GM19025 (cell line): ENCODE results near the gene SLC25A19.
A peak's percentile ranks its signal among the peaks of the same experiment; 100 is the strongest.
"Not testable (repeated sequence)": the region's sequence is repeated elsewhere in the genome, so short reads cannot be mapped to it uniquely, and the experiment has no call there.

ENCODE experiments used
- ATAC-seq: cut with Tn5 transposase; IDR thresholded peaks from one replicate; pipeline ENCODE4 v1.9.1; 2021; ENCODE audit warnings: mild to moderate bottlenecking, low read depth, moderate library complexity; ENCODE audit not compliant: unreplicated experiment

The SLC25A19 gene

DNA sequence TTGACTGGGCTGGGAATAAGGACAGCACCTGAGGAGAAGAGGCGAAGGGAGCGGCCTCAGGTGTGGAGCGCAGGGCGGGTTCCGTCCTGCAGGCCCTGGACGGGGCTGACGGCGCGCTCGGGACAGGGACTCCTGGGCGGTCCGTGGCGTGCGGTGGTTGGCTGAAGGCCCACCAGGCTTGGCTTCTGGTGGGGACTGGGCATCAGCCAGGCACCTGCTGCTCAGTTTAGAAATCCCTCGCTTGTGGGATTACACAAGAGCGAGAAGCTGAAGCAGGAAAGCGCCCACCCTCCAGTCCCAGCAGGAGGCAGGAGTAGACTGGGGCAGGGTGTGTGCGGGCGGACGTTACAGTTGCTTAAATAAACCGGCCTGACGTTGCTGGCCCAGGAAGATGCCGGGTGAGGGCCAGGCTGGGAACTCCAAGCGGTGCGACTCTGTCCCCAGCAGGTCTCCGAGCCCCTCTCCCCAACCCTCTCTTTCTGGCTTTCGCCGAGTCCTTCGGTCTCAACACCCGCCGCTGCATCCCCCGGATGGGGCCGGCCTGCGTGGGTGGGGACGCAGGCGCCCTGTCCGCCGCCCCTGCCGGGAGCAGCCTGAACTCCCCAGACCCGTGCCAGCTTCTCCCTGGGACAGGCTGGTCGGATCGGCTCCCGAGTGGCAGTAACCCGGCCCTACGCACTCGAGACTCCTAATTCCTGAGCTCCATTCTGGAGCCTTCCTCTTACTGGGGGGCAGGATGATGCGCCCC lies 18.8 kb downstream of the SLC25A19 start:
- peak; percentile 36 for ATAC-seq

DNA sequence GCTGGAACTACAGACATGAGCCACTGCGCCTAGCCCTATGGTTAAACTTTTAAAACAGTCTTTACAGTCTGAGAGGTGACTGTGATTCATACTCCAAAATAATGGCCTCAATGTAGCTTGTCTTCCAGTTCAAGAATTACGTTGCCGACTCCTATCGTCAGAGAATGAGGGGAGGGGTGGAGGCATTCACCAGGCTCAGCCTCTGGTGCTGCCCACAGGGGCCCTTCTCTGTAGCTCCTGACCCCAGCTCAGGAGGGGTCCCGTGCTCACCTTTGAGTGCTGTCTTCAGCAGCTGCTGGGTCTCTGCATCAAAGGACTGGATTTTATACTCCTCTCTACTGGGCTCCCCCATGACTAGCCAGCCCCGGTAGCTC lies 19.4 kb downstream of the SLC25A19 start:
- no peak for ATAC-seq

DNA sequence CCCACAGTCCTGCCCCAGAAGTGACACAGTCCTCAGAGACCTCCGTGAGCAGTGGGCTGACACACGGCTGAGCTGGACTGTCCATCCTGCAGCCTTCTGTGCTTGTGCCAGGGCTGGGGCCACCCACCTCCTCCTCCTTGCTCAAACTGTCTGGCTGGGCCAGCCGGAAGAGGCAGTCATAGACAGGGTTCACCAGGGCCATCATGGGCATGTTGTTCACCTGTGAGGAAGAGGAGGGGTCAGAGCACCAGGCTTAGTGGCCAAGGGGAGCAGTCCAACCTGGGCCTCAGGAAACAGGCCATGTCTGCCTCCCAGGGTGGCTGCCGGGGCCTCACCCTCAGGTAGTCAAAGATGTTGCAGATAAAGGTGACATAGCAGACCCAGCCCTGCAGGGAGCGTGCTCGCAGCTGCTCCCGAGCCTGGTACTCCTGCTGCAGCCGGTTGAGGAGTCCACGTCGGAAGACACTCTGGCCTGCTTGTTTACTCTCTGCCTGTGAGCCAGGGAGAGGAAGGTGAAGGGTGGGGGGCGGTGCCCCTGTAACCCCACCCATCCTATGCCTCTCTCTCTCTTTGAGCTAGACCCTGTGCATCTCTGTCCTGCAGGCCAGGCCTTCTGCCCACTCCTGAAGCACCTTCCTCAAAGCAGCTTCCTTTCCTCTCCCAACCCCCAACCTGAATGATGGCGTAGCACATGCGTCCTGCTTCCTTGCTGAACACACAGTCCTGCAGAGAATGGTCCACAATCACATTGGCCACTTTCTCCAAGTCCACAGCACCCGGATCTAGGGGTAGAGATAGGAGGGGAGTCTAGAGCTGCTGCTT lies 21.6 kb downstream of the SLC25A19 start:
- no peak for ATAC-seq

DNA sequence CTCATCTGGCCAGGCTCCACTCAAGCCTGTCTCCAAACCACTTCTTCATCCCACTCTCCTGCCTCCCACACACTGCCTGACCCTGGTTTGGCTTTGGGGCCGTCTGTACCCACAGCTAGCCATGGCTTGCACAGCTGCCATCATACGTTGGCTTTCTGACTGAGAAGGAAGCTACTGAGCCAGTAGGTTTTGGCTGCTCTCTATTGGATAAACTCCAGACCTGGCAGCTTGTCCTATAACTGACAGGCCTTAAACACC lies 22.2 kb downstream of the SLC25A19 start:
- ATAC-seq, result no peak

DNA sequence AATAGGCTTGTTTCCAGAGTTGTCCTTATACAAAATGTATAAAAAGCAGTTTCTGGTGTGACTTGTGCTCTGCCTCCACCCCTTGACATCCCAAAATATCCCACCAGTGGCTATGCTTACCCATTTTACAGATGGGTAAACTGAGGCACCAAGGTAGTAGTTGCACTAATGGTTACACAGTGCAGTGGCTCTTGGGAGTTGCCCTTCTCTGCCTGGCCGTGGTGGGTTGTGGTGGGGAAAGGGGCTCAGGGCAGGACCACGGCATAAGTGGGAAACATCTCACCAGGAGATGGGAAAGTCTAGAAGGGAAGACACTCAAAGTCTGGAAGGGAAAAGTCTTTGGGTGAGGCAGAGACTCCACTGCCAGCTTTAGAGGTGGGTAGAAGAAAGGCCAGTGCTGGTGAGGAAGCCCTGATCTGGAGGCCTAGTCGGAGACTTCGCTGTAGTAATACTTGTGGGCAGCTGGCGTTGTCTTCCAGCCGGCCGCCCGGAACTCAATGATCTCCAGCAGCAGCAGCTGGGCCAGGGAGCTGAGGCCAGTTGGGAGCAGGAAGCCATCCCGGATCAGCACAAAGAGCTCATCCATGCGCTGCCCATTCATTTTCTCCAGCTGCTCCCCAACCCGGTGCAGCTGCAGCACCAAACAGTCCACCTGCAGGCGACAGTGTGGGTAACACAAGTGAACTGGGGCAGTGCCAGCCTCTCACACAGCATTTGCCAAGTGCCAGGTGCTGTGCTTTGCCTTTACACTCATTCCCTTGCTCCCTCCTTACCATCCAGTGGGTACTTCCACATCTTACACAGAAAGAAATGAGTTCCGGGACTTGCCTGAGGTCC lies 22.7 kb downstream of the SLC25A19 start:
- ATAC-seq, result no peak

DNA sequence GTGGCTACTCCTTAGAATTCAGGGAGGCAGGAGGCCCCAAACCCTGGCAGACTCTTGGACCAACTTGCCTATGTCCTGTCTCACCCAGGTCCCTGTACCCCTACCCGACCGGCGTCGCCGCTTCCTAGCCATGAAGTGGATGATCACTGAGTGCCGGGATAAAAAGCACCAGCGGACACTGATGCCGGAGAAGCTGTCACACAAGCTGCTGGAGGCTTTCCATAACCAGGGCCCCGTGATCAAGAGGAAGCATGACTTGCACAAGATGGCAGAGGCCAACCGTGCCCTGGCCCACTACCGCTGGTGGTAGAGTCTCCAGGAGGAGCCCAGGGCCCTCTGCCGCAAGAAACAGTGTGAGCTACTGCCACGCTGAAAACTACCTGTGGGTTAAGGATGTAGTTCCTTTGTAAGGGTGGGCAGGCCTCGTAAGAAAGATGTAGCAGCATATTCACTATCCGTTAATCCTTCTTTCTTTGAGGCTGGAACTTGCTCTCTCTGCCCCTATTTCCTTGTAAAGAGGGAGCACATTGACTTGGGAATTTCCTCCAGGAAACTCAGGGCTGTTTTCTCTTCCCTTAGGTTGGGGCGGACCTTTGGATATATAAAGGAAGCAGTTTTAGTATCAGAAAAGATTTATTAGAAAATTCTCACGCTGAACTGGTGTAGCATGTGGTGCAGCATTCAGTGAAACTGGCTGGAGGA lies 23.5 kb downstream of the SLC25A19 start:
- ATAC-seq, result no peak

DNA sequence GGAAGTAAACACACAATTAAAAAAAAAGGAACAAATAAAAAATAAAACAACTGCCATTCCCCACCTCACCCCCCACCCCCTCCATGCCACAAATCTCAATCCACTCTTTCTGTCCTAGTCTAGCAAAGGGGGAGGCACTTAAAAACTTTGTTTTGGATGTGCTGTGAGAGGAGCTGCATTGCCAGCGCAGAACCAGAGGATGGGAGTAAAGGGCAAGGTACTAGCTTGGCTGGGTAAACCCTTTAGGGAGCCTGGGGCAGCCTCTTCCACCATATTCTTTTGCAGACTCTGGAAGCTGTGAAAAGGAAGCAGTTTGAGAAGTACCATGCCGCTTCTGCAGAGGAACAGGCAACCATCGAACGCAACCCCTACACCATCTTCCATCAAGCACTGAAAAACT lies 26.2 kb downstream of the SLC25A19 start:
- no peak for ATAC-seq

DNA sequence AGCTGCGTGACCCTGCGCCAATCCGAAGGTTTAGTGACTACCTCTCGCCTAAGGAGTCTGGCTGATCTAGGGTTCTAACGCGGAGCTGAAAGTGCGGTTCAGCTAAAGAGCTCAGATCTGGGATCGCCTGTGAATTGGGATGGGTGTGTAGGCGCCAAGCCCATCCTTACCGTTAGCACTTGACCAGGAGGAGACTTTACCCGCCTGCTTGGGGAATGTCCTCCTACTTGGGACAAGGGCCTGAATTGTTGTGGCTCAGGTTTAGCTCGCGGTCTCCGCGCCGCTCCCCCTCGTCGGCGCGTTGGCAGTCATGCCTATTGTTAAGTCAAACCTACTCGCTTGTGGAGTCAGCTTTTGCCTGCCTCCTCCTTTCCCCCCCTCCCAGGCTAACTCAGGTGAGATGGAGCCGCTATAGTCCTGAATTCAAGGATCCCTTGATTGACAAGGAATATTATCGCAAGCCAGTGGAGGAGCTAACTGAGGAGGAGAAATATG lies 27.1 kb downstream of the SLC25A19 start:
- ATAC-seq, result no peak

DNA sequence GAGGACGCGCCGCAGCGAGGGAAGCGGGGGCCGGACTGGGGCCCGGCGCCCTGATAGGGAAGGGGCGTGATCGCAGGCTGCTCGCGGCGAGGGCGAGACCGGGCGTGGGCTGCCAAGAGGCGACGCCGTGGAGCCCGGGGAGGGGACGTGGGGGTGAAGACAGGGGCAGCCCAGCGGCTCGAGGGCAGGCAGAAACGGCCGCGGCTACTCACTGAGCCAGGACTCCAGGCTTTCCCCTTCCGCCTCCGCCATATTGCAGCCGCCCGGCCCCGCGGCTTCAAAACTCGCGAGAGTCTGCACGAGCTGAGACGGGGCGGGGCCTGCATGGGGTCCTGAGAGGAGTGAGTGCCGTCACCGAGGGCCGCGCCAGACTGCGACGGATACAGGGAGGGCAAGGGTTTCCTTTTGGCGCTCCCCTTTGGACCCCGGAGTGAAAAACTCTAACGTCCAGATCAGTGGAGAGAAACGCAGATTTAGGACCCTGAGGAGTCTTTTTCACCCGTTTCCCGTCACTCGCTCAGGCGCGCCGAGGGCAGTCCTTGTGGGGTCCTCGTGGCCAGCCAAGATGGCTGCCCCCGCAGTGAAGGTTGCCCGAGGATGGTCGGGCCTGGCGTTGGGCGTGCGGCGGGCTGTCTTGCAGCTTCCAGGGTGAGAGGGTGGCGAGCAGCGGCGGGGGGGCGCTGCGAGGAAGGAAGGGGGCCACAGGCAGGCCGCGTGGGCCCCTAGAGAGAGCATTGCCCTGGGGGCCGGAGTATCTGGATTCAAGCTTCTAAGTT lies 27.7 kb downstream of the SLC25A19 start, which contains the start of the genes GGA3 and MRPS7:
TSS of gene GGA3 (minus strand) at position 271 of the 776 bp plus-strand sequence. CDS start at position 252, 19 bp downstream.
TSS of gene MRPS7 (plus strand) at position 544 of the 776 bp plus-strand sequence. CDS start at position 566, 22 bp downstream.
- ATAC-seq, result peak; percentile 87

DNA sequence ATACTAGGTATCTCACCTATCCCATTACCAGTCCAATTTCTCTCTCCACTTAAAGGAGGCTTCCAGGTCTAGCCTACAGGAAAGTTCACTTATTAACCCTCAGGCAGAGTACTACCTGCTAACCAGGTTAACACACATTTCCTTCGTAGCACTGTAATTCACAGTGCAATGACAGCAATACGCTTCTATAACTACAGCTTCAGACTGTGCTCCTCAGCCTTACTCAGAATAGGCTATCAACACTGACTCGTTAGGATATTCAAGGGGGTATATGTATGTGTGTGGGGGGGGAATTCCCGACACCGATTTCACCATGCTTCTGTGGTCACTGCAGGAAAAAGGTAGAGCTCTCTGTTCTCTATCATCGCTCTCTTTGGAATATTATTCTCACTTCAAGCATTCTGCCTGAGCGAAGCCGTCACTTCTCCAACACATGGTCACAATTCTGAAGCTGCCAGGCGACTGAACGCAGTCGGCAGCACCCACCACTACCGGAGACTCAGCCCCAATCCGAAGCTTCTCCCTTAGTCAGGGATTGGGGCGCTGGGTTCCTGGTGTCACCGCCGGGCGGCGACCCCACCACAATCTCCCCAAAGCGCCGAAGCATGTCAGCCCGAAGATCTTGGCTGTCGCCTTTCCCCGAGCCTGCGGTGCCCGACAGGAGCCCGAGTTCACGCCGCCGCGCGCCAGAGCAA lies 28.4 kb downstream of the SLC25A19 start:
- peak; percentile 28 for ATAC-seq

DNA sequence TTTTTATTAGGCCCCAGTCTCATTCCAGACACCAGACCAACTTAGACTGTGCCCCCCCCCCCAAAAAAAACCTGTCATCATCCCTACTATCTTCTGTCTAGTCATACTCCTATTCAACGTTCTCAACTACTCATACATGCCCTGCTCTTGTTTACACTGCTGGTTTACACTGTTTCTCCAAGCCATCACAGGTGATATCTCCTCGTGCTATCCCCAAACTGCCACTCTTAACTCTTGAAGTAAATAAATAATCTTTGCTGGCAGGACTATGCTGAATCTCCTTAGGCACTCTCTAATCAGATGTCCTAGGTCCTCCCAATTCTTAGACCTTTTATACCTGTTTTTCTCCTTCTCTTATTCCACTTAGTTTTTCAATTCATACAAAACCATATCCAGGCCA lies 32.0 kb downstream of the SLC25A19 start:
- ATAC-seq, result not testable (repeated sequence)

DNA sequence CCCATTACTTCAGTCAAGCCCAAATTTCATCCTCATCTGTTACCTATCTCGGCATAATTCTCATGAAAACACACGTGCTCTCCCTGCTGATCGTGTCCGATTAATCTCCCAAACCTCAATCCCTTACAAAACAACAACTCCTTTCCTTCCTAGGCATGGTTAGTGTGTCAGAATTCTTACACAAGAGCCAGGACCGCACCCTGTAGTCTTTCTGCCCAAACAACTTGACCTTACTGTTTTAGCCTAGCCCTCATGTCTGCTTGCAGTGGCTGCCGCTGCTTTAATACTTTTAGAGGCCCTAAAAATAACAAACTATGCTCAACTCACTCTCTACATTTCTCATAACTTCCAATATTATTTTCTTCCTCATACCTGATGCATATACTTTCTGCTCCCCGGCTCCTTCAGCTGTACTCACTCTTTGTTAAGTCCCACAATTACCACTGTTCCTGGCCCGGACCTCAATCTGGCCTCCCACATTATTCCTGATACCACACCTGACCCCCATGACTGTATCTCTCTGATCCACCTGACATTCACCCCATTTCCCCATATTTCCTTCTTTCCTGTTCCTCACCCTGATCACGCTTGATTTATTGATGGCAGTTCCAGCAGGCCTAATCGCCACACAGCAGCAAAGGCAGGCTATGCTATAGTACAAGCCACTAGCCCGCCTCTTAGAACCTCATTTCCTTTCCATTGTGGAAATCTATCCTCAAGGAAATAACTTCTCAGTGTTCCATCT lies 33.1 kb downstream of the SLC25A19 start:
- not testable (repeated sequence) for ATAC-seq

DNA sequence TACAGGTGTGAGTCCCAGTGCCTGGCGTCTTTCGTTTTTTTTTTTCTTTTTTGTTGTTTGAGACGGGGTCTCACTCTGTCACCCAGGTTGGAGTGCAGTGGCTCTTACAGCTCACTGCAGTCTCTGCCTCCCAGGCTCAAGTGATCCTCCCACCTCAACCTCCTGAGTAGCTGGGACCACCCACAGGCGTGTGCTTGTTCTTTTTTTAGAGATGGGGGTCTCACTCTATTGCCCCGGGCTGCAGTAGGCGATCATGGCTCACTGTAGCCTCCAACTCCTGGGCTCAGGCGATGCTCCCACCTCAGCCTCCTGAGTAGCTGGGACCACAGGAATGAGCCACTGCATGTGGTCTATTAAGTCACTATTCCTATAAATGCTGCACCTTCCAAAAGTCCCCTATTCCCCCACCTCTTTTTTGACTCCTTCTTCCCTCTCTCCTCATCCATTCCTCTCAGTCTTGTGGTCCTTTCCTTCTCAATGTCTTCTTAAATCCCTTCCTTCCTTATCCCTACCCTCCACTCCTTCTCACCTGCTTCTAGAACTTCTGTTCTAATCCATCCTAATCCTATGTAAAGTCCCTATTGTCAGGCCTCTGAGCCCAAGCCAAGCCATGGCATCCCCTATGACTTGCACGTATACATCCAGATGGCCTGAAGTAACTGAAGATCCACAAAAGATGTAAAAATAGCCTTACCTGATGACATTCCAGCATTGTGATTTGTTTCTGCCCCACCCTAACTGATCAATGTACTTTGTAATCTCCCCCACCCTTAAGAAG lies 37.0 kb downstream of the SLC25A19 start:
- ATAC-seq, result no peak

DNA sequence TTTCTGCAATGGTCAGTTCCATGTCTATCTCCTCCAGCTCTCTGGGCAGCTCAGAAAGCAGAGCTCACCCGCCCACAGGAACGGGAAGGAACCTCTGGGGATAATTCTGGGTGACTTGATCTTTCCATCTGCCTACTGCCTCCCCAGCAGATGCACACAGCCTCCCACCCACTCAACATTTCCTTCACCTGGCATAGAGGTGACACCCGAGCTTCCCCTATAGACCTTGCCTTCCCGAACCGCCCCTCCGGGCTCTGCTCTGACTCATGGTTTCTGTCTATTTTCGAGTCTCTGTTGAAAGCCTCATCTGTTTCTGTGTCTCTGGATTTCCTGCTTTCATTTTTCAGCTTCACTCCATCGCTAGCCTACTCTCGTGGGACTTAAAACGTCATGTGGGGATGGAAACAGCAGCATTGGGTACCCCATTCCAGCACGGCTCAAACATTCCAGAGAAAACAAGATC lies 39.2 kb downstream of the SLC25A19 start:
- peak; percentile 86 for ATAC-seq

DNA sequence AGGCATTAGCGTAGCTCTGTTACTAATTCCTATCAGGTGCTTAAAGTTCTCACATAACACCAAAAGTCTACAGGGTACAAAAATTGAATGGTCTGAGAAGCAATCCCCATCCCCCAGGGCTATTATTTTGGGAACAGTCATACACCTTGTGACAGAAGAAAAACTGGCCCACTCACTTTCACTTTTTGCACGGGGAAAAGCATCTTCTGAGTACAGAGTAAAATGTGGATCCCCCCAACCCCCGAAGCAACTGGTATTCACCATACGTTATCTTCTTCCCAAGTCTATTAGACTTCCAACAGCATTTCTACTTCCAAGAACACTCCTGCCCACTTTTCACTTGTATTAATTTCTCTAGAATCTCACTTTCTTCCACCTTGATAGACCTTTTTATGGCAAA lies 39.7 kb downstream of the SLC25A19 start:
- ATAC-seq, result no peak

DNA sequence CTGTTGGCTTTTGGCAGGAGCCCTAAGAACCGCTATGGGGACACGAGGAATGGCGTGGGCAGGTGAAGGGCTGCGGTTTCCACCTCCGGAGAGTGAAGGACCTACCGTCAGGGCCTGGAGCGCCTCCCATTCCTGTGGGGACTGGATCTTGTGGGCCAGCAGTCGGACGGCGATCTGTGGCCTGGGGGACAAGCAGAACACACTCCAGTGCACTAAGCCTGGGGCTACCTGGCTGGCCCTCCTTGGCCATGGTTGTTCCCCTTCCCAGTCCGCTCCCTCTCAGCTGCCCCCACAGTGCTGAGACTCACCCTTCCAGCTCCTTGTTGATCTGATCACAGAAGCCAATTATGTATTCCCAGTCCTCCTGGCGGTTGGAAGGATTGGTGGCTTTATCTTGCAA lies 42.8 kb downstream of the SLC25A19 start:
- ATAC-seq, result no peak

DNA sequence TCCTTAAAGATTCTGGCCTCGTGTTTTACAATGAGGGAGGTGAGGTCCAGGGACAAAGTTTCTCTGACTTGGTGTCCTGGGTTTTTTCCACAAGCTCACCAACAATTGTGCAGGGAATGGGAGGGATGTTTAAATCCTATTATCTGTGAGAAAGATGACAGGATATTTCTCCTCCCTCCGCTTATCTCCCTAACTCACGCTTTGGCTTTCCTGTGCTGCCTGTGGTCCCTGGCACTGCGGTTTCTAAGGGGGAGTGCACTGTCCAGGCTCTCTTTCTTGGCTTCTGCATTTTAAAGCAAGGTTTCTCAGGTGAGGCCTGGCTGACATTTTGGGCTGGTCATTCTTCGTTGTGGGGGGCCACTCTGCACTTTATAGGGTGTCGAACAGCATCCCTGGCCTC lies 44.2 kb downstream of the SLC25A19 start:
- no peak for ATAC-seq
